ENCODE data around the gene ID4. TPM values are rescaled to one million over a fixed set of nuclear protein-coding genes. Genes with fewer than 3 reads are reported as not detected.

Gene ID4
- total RNA-seq, 1 donor from 2014 or later = not detected

DNA sequence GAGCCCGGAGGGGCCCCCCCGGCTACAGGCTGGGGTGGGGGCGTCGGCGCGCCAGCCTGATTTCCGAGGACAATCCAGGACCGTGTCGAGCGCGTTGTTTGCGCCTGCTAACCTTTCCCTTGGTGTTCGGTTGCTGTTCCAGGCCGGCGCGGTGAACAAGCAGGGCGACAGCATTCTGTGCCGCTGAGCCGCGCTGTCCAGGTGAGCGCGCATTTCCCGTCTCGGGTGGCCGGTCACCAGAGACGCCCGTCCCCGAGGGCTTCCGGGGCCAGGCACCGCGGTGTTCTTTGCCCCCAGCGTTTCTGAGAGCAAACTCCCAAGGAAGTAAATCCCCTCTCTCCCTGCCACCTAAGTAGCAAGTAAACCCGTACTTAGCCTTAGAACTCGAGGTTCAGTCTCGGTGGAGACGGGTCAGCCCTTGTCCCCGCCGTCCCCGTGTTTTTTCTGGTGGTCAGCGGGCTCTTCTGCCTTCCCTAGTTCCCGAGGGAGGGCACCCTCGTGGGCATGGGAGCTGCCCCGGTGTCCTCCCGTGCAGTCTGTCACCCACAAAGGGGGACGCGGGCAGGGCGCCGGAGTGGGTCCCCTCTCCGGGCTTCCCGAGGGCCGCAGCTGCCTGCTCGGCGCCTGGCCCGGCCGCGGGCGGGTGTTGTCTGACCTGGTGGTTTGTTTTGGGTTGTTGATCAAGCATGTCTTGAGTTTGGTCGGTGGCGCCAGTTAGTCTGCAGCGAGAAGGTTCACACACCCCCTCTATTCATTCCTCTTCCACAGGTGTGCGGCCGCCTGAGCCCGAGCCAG lies 1.5 kb downstream of the ID4 start:
- Mint-ChIP-seq H3K27ac (no peak overlapping the region), H3K4me3 (no peak overlapping the region), H3K4me1 (ENCODE audit: low read depth) (no peaks in the 10 kb centered on the region), H3K9me3 (no peaks in the 10 kb centered on the region), H3K27me3 (ENCODE audit: insufficient read depth) (peaks cover 49% of the 10 kb centered on the region), H3K36me3 (ENCODE audit: low read depth) (peaks cover 2% of the 10 kb centered on the region)
- intact Hi-C loops (cut with micrococcal nuclease) = loop anchor here (5.0 kb wide), 1 partner anchor 1749 kb away; no protein-coding TSS in a partner anchor
- no peak for DNase-seq (ENCODE audit: low spot score)

DNA sequence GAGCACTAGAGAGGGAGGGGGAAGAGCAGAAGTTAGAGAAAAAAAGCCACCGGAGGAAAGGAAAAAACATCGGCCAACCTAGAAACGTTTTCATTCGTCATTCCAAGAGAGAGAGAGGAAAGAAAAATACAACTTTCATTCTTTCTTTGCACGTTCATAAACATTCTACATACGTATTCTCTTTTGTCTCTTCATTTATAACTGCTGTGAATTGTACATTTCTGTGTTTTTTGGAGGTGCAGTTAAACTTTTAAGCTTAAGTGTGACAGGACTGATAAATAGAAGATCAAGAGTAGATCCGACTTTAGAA lies 2.0 kb downstream of the ID4 start:
- Mint-ChIP-seq H3K4me3 (no peak overlapping the region), H3K27me3 (ENCODE audit: insufficient read depth) (peaks cover 46% of the 10 kb centered on the region), H3K27ac (no peak overlapping the region), H3K9me3 (no peaks in the 10 kb centered on the region), H3K36me3 (ENCODE audit: low read depth) (peaks cover 2% of the 10 kb centered on the region), H3K4me1 (ENCODE audit: low read depth) (no peaks in the 10 kb centered on the region)
- DNase-seq (ENCODE audit: low spot score) = no peak
- intact Hi-C loops (cut with micrococcal nuclease) = loop anchor here (5.0 kb wide), 1 partner anchor 1748 kb away; no protein-coding TSS in a partner anchor

DNA sequence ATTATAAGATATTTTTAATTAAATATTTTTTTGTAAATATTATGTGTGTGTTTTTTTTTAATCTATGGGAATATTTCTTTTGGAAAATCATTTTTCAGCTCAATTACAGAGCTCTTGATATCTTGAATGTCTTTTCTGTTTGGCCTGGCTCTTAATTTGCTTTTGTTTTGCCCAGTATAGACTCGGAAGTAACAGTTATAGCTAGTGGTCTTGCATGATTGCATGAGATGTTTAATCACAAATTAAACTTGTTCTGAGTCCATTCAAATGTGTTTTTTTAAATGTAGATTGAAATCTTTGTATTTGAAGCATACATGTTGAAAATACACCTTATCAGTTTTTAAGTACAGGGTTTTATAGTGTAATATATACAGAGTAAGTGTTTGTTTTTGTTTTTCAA lies 2.6 kb downstream of the ID4 start:
- DNase-seq (ENCODE audit: low spot score) = no peak
- intact Hi-C loops (cut with micrococcal nuclease) = loop anchor here (5.0 kb wide), 1 partner anchor 1748 kb away; no protein-coding TSS in a partner anchor
- Mint-ChIP-seq H3K27ac (no peak overlapping the region), H3K9me3 (no peaks in the 10 kb centered on the region), H3K36me3 (ENCODE audit: low read depth) (peaks cover 2% of the 10 kb centered on the region), H3K4me1 (ENCODE audit: low read depth) (no peaks in the 10 kb centered on the region), H3K27me3 (ENCODE audit: insufficient read depth) (peaks cover 46% of the 10 kb centered on the region), H3K4me3 (no peak overlapping the region)

DNA sequence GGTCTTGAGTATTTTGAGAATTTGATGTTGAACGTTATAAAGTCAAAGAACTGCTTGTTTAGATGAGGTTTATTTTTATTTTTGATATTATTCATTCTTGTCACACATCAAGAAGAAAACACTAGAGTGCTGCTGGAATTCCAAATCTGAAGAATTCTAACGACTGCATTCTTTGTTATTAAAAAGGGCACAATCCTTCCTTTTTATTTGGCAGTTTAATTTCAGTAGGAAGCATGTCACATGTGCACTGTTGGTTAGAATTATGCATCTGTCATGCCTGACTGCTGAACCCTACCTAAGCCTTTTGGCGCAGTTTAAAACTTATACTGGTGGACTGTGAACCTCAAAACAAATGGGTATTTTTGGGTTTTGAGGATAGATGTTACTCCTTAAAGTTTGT lies 4.0 kb downstream of the ID4 start:
- peaks cover 2% of the 10 kb centered on the region for H3K36me3 Mint-ChIP-seq (ENCODE audit: low read depth)
- H3K27me3 Mint-ChIP-seq (ENCODE audit: insufficient read depth) = peaks cover 40% of the 10 kb centered on the region
- no peak for DNase-seq (ENCODE audit: low spot score)
- H3K9me3 Mint-ChIP-seq = no peaks in the 10 kb centered on the region
- H3K4me3 Mint-ChIP-seq = no peak overlapping the region
- H3K27ac Mint-ChIP-seq = no peak overlapping the region
- no peaks in the 10 kb centered on the region for H3K4me1 Mint-ChIP-seq (ENCODE audit: low read depth)
- intact Hi-C loops (cut with micrococcal nuclease) = no loop called here

DNA sequence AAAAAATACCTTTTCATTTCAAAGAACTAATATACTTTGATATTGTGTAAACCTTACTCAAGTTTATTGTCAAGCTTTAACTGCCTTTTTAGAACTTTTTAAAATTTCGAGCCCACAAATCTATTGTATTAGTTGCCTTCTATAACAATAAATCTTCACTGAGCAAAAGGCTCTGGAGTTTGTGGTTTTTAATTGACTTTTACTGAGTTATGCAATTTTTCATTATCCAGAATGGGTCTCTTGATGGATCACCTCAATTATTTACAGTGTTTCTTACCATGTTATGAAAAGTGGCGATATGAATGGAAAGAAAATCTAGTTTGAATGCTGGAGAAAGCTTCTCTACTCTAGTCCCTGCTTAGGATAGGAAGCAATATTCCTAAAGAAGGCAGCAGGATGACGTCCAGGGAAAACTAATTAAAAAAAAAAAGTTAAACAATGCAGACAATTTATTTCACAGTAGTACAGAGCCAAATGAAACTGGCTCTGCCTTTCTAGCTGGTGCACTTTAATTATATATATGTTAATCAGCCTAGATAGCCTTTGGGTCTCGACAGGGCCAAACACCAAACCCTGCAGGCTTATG lies 5.0 kb downstream of the ID4 start:
- DNase-seq (ENCODE audit: low spot score) = no peak
- Mint-ChIP-seq H3K9me3 (no peaks in the 10 kb centered on the region), H3K27ac (no peak overlapping the region), H3K36me3 (ENCODE audit: low read depth) (peaks cover 2% of the 10 kb centered on the region), H3K4me3 (no peak overlapping the region), H3K27me3 (ENCODE audit: insufficient read depth) (peaks cover 34% of the 10 kb centered on the region), H3K4me1 (ENCODE audit: low read depth) (no peaks in the 10 kb centered on the region)
- intact Hi-C loops (cut with micrococcal nuclease) = no loop called here

DNA sequence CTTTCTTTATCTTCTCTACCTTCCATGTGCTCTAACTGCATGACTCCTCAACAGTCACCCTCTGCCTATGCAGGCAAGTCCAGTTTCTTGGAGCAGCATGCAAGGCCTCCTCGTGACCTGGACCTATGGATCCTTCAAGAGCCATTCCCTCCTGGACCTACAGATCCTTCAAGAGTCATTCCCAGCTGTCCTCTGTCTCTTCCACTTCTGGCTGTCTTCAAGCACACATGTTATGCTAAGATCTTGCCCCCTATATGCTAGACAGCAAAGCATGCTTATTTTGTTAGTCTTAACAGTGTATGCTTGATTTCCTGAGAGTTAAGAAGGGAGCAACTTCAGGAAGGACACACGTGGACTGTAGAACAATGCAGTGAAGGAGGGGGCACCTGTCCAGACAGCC lies 7.5 kb downstream of the ID4 start:
- peaks cover 2% of the 10 kb centered on the region for H3K36me3 Mint-ChIP-seq (ENCODE audit: low read depth)
- H3K4me1 Mint-ChIP-seq (ENCODE audit: low read depth) = no peaks in the 10 kb centered on the region
- H3K27ac Mint-ChIP-seq = no peak overlapping the region
- intact Hi-C loops (cut with micrococcal nuclease) = no loop called here
- H3K9me3 Mint-ChIP-seq = no peaks in the 10 kb centered on the region
- H3K27me3 Mint-ChIP-seq (ENCODE audit: insufficient read depth) = peaks cover 26% of the 10 kb centered on the region
- DNase-seq (ENCODE audit: low spot score) = no peak
- H3K4me3 Mint-ChIP-seq = no peak overlapping the region

DNA sequence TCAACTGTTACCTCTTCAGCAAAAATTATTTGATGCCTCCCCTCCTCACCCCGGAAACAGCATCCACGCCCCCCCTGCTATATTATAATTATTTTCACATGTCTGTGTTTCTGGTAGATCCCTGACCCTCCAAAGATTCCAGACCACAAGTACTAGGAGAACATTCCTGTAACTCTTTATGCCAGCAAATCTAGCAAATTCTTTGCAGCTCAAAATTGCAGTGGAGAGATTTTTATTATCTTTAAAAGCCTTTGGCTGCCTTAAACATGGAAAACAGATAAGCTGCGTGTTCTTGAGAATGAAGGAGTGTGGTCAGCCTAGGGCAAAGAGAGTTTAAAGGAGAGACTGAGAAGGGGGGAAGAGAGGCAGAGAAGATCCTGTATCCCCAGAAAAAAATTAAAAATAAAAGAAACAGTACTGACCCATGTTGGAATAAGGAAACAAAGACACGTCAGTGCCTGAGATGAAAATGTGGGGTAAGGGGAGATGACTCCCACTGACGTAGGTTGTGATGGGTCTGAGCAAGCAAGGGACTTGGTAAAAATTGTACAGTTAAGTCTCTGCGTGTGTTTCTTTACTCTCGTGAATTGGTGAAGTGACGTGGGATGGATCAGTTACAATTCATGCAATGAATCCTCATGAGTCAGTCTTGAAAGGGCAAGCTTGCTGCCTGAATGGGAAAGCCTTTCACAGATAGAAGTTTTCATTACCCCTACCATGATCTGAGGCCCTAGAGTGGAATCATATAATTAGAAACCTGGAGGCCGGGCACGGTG lies 8.3 kb downstream of the ID4 start:
- H3K27me3 Mint-ChIP-seq (ENCODE audit: insufficient read depth) = peaks cover 18% of the 10 kb centered on the region
- H3K36me3 Mint-ChIP-seq (ENCODE audit: low read depth) = peaks cover 2% of the 10 kb centered on the region
- intact Hi-C loops (cut with micrococcal nuclease) = no loop called here
- no peak for DNase-seq (ENCODE audit: low spot score)
- no peak overlapping the region for H3K27ac Mint-ChIP-seq
- H3K4me3 Mint-ChIP-seq = no peak overlapping the region
- no peaks in the 10 kb centered on the region for H3K9me3 Mint-ChIP-seq
- H3K4me1 Mint-ChIP-seq (ENCODE audit: low read depth) = no peaks in the 10 kb centered on the region

DNA sequence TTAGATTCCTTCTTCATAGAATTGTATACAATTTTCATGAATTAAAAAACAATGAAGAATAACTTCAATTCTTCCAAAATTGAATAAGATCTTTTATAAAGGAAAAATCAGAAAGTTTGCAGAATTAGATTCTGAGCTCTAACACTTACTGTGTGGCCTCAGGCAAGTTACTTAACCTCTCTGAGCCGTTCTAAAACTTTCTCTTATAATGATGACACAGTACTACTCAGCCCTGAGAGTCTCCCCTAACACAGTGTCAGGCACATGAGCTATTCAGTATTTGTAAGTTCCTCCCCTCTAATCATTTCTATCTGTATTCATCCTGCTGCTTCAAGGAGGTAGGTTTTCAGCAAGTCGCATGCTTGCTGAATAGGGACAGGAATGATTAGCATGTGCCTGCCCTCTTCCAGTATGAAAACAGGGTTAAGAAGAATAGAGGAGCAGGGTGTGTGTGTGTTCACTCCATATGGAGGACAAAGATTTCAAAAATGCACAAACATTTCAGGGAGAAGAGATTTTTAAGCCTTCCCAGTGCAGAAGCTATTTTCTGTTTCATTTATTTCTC lies 11.4 kb downstream of the ID4 start:
- no peak overlapping the region for H3K4me3 Mint-ChIP-seq
- no peaks in the 10 kb centered on the region for H3K36me3 Mint-ChIP-seq (ENCODE audit: low read depth)
- peaks cover 4% of the 10 kb centered on the region for H3K27me3 Mint-ChIP-seq (ENCODE audit: insufficient read depth)
- no peaks in the 10 kb centered on the region for H3K9me3 Mint-ChIP-seq
- no peak overlapping the region for H3K27ac Mint-ChIP-seq
- no peak for DNase-seq (ENCODE audit: low spot score)
- intact Hi-C loops (cut with micrococcal nuclease) = no loop called here
- H3K4me1 Mint-ChIP-seq (ENCODE audit: low read depth) = no peaks in the 10 kb centered on the region

DNA sequence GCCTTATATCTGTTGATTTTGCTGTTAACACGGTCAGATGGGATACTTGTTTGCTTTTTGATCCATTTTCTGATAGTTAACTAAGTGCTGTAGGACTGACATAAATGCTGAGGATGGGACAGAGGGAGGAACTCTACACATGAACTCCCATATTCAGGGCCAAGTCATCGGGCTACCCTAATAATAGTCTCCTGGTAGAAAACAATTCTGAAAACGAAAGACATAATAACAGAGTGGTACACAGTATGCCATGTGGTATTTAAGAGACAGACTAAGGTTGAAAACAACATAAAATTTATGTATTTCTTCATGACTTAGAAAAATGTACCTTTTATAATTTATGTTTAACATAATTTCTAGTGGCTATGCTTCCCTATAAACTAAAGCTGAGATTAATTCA lies 12.0 kb downstream of the ID4 start:
- no peak overlapping the region for H3K27ac Mint-ChIP-seq
- peaks cover 4% of the 10 kb centered on the region for H3K27me3 Mint-ChIP-seq (ENCODE audit: insufficient read depth)
- intact Hi-C loops (cut with micrococcal nuclease) = no loop called here
- DNase-seq (ENCODE audit: low spot score) = no peak
- no peak overlapping the region for H3K4me3 Mint-ChIP-seq
- H3K4me1 Mint-ChIP-seq (ENCODE audit: low read depth) = no peaks in the 10 kb centered on the region
- H3K36me3 Mint-ChIP-seq (ENCODE audit: low read depth) = no peaks in the 10 kb centered on the region
- no peaks in the 10 kb centered on the region for H3K9me3 Mint-ChIP-seq

DNA sequence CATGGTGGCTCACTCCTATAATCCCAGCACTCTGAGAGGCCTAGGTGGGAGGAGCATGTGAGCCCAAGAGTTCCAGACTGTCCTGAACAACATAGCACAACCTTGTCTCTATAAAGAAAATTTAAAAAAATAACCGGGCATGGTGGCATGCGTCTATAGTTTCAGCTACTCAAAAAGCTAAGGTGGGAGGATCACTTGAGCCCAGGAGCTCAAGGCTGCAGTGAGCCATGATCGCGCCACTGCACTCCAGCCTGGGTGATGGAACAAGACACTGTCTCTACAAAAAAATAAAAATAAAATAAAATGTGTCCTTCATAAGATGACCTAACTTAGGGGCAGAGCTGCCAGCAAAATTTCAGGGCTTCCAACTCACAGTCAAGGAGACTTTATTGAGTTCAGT lies 12.6 kb downstream of the ID4 start:
- Mint-ChIP-seq H3K27ac (no peak overlapping the region), H3K9me3 (no peaks in the 10 kb centered on the region), H3K4me1 (ENCODE audit: low read depth) (no peaks in the 10 kb centered on the region), H3K36me3 (ENCODE audit: low read depth) (no peaks in the 10 kb centered on the region), H3K27me3 (ENCODE audit: insufficient read depth) (peaks cover 4% of the 10 kb centered on the region), H3K4me3 (no peak overlapping the region)
- no peak for DNase-seq (ENCODE audit: low spot score)
- intact Hi-C loops (cut with micrococcal nuclease) = no loop called here

DNA sequence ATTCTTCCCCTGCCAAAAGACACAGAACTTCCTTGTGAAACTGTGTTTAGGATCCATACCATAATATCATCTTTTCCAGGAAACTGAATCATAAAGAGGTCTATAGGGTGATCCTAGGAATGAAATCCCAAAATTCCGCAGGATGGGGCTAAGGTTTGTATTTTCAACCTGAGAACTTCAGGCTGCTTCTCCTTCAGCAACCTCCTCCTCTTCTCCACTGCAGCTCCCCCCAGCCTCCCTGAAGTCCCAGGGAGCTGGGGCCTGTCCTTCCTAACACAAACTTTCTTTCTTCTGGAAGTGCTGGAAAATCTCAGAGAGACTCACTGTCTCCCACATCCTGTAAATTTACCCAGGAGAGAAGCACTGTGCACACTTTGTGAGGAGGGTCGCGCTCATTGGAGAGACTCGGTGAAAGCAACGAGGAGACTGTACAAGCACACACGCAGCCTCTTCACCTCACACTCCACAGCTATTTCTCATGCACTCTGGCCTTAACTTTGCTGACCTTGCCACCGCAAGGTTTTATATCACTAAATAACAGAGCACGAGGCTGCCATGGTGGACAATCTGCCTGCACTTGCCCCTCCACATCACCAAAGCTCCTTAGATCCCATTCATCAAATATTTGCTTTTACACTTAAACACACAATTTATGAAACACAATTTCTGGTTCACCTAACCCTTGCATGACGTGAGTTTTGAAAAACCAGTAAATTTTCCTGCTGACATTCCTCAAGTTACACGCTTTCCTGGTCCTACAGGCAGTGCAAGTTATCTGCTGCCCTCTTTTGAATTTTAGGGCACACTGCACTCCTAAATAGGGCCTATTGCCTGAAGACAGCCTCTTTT lies 14.3 kb downstream of the ID4 start:
- Mint-ChIP-seq H3K4me3 (no peak overlapping the region), H3K27ac (no peak overlapping the region), H3K4me1 (ENCODE audit: low read depth) (no peaks in the 10 kb centered on the region), H3K9me3 (no peaks in the 10 kb centered on the region), H3K27me3 (ENCODE audit: insufficient read depth) (peaks cover 4% of the 10 kb centered on the region), H3K36me3 (ENCODE audit: low read depth) (no peaks in the 10 kb centered on the region)
- intact Hi-C loops (cut with micrococcal nuclease) = no loop called here
- no peak for DNase-seq (ENCODE audit: low spot score)

DNA sequence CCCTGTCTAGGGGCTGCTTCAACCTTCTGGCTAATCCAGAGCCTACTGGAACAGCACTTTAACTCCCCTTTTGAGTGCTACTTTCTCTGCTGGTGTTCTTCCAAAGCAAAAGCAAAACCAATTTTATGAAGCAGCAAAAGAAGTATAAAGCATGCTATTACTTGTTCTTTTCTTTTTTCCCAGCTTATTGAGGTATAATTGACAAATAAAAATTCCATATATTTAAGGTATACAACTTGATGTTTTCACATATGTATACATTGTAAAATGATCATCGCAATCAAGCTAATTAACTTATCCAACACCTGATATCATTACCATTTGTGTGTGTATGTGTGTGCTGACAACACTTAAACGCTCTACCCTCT lies 14.9 kb downstream of the ID4 start:
- H3K27me3 Mint-ChIP-seq (ENCODE audit: insufficient read depth) = peaks cover 4% of the 10 kb centered on the region
- H3K4me3 Mint-ChIP-seq = no peak overlapping the region
- intact Hi-C loops (cut with micrococcal nuclease) = no loop called here
- DNase-seq (ENCODE audit: low spot score) = no peak
- no peaks in the 10 kb centered on the region for H3K36me3 Mint-ChIP-seq (ENCODE audit: low read depth)
- no peaks in the 10 kb centered on the region for H3K9me3 Mint-ChIP-seq
- no peak overlapping the region for H3K27ac Mint-ChIP-seq
- H3K4me1 Mint-ChIP-seq (ENCODE audit: low read depth) = no peaks in the 10 kb centered on the region
